ENCODE results near the gene TMIGD3. TPM values are rescaled to one million over a fixed set of nuclear protein-coding genes. Genes with fewer than 3 reads are reported as not detected.

TMIGD3 gene
- total RNA-seq, 1 experiment from 2014 or later = not detected

DNA sequence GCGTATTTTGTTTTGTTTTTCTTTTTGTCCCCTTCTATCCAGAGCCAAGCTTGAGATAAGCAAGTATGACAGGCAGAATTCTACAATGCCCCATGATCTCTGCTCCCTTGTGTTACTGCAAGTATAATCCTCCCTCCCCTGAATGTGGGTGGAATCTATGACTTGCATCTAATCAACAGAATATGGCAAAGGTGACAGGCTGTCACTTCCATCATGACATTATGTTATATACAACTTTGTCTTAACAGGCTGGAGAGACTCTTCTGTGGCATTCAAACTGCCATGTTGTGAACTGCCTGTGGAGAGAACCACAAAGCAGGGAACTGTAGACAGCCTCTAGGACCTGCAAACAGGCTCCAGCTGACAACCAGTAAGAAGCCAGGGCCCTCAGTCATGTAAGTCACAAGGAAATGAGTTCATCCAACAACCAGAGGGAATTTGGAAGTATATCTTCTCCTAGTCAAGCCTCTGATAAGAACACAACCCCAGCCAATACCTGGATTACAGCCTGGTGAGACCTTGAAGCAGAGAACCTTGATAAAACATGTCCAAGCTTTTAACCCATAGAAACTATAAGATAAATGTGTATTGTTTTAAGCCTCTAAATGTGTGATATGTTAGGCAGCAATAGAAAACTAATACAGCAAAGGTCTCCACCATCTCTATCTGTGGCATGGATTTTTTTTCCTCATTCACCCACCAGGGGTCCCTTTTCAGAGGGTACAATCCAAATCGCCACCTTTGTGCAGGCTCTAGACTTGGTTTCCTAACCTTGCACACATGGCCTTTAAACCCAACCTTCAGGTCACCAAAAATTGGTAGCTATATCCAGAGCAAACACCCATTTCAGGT, 35.3 kb downstream of the TMIGD3 start:
- CTCF ChIA-PET = no interaction called here
- TF ChIP-seq NR2C2 (CRISPR knock-in tag; IDR thresholded peaks at IDR 0.05) (no peak), MXD4 (CRISPR knock-in tag; IDR thresholded peaks at IDR 0.05; ENCODE audit: borderline replicate concordance) (no peak), MYBL2 (CRISPR knock-in tag; IDR thresholded peaks at IDR 0.05) (no peak), JAZF1 (CRISPR knock-in tag; IDR thresholded peaks at IDR 0.05) (no peak), TCF7 (CRISPR knock-in tag; IDR thresholded peaks at IDR 0.05; ENCODE audit: low read depth) (no peak), CREB1 (CRISPR knock-in tag; IDR thresholded peaks at IDR 0.05) (no peak), ESRRA (CRISPR knock-in tag; IDR thresholded peaks at IDR 0.05; ENCODE audit: borderline replicate concordance) (no peak), SMAD3 (CRISPR knock-in tag; IDR thresholded peaks at IDR 0.05; ENCODE audit: borderline replicate concordance) (no peak), ZNF219 (CRISPR knock-in tag; IDR thresholded peaks at IDR 0.05; ENCODE audit: borderline replicate concordance) (no peak), KAT7 (CRISPR knock-in tag; IDR thresholded peaks at IDR 0.05; ENCODE audit: borderline replicate concordance) (no peak), ETV6 (CRISPR knock-in tag; IDR thresholded peaks at IDR 0.05) (no peak), FOXK1 (CRISPR knock-in tag; IDR thresholded peaks at IDR 0.05) (no peak), GABPB1 (CRISPR knock-in tag; IDR thresholded peaks at IDR 0.05) (no peak), FOXJ3 (CRISPR knock-in tag; IDR thresholded peaks at IDR 0.05; ENCODE audit: borderline replicate concordance) (no peak), IRF2 (CRISPR knock-in tag; IDR thresholded peaks at IDR 0.05; ENCODE audit: borderline replicate concordance, low read depth) (no peak)
- TF ChIP-seq, protein P1, sequence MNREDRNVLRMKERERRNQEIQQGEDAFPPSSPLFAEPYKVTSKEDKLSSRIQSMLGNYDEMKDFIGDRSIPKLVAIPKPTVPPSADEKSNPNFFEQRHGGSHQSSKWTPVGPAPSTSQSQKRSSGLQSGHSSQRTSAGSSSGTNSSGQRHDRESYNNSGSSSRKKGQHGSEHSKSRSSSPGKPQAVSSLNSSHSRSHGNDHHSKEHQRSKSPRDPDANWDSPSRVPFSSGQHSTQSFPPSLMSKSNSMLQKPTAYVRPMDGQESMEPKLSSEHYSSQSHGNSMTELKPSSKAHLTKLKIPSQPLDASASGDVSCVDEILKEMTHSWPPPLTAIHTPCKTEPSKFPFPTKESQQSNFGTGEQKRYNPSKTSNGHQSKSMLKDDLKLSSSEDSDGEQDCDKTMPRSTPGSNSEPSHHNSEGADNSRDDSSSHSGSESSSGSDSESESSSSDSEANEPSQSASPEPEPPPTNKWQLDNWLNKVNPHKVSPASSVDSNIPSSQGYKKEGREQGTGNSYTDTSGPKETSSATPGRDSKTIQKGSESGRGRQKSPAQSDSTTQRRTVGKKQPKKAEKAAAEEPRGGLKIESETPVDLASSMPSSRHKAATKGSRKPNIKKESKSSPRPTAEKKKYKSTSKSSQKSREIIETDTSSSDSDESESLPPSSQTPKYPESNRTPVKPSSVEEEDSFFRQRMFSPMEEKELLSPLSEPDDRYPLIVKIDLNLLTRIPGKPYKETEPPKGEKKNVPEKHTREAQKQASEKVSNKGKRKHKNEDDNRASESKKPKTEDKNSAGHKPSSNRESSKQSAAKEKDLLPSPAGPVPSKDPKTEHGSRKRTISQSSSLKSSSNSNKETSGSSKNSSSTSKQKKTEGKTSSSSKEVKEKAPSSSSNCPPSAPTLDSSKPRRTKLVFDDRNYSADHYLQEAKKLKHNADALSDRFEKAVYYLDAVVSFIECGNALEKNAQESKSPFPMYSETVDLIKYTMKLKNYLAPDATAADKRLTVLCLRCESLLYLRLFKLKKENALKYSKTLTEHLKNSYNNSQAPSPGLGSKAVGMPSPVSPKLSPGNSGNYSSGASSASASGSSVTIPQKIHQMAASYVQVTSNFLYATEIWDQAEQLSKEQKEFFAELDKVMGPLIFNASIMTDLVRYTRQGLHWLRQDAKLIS (CRISPR knock-in tag; IDR thresholded peaks at IDR 0.05; ENCODE audit: borderline replicate concordance) = no peak
- H3K36me3 Mint-ChIP-seq = no peaks in the 10 kb centered on the region
- ATAC-seq (no peak), DNase-seq (ENCODE audit: low spot score) (no peak)
- no peak overlapping the region for H3K27ac Mint-ChIP-seq
- no peaks in the 10 kb centered on the region for H3K4me1 Mint-ChIP-seq
- no peaks in the 10 kb centered on the region for H3K27me3 Mint-ChIP-seq (ENCODE audit: low read depth)
- H3K4me3 Mint-ChIP-seq = no peak overlapping the region
- H3K9me3 Mint-ChIP-seq = no peaks in the 10 kb centered on the region
- POLR2A ChIA-PET = no interaction called here

DNA sequence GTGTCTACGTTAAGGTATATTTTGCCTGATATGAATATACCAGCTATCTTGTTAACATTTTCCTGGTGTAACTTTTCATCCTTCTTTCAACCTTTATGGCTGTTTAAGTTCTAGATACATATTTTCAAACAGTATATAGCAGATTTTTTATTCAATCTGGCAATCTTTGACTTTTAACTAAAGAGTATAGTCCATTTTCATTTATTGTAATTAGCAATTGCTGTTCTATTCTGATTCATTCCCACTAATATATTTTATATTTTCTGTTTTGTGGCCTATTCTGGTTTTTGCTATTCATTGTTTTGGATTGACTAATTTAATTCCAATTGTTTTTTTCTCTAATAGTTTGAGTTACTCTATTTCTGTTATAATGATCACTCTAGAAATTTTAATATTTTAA, 37.0 kb downstream of the TMIGD3 start:
- ChIA-PET CTCF (no interaction called here), POLR2A (no interaction called here)
- H3K9me3 Mint-ChIP-seq = no peaks in the 10 kb centered on the region
- TF ChIP-seq SOX15 (CRISPR knock-in tag; IDR thresholded peaks at IDR 0.05) = no peak
- TF ChIP-seq HMGA2 (CRISPR knock-in tag; IDR thresholded peaks at IDR 0.05) = no peak
- no peak for TF ChIP-seq GABPB1 (CRISPR knock-in tag; IDR thresholded peaks at IDR 0.05)
- no peak for TF ChIP-seq CREB1 (CRISPR knock-in tag; IDR thresholded peaks at IDR 0.05)
- TF ChIP-seq, protein P2, sequence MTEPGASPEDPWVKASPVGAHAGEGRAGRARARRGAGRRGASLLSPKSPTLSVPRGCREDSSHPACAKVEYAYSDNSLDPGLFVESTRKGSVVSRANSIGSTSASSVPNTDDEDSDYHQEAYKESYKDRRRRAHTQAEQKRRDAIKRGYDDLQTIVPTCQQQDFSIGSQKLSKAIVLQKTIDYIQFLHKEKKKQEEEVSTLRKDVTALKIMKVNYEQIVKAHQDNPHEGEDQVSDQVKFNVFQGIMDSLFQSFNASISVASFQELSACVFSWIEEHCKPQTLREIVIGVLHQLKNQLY (CRISPR knock-in tag; IDR thresholded peaks at IDR 0.05) = no peak
- H3K4me1 Mint-ChIP-seq = no peaks in the 10 kb centered on the region
- ATAC-seq (no peak), DNase-seq (ENCODE audit: low spot score) (no peak)
- peaks cover 9% of the 10 kb centered on the region for H3K36me3 Mint-ChIP-seq
- H3K4me3 Mint-ChIP-seq = no peak overlapping the region
- H3K27me3 Mint-ChIP-seq (ENCODE audit: low read depth) = no peaks in the 10 kb centered on the region
- H3K27ac Mint-ChIP-seq = no peak overlapping the region

DNA sequence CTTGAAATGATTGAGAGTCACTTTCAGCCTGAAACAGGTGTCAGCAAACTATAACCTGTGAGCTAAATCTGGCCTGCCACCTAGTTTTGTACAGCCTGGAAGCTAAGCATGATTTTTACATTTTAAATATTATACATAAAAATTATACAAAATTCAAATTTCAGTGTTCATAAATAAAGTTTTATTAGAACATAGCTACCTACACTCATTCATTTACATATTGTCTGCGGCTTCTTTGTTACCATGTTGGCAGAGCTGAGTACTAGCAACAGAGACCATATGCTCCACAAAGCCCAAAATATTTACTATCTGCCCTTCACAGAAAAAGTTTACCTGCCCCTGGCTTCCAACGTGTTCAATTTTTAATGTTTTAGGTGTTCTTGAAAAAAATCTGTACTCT, 37.7 kb downstream of the TMIGD3 start:
- Mint-ChIP-seq H3K4me3 (no peak overlapping the region), H3K27ac (no peak overlapping the region), H3K36me3 (peaks cover 15% of the 10 kb centered on the region), H3K9me3 (no peaks in the 10 kb centered on the region), H3K27me3 (ENCODE audit: low read depth) (no peaks in the 10 kb centered on the region), H3K4me1 (no peaks in the 10 kb centered on the region)
- ChIA-PET POLR2A (no interaction called here), CTCF (no interaction called here)
- ATAC-seq = no peak
- no peak for DNase-seq (ENCODE audit: low spot score)
- no peak for TF ChIP-seq ZNF121 (CRISPR knock-in tag; IDR thresholded peaks at IDR 0.05)
- no peak for TF ChIP-seq TEAD4 (CRISPR knock-in tag; IDR thresholded peaks at IDR 0.05)
- TF ChIP-seq, protein P3, sequence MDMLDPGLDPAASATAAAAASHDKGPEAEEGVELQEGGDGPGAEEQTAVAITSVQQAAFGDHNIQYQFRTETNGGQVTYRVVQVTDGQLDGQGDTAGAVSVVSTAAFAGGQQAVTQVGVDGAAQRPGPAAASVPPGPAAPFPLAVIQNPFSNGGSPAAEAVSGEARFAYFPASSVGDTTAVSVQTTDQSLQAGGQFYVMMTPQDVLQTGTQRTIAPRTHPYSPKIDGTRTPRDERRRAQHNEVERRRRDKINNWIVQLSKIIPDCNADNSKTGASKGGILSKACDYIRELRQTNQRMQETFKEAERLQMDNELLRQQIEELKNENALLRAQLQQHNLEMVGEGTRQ (CRISPR knock-in tag; IDR thresholded peaks at IDR 0.05) = no peak
- TF ChIP-seq ZNF416 (CRISPR knock-in tag; IDR thresholded peaks at IDR 0.05) = no peak
- no peak for TF ChIP-seq FOXJ3 (CRISPR knock-in tag; IDR thresholded peaks at IDR 0.05; ENCODE audit: borderline replicate concordance)
- TF ChIP-seq, protein P4, sequence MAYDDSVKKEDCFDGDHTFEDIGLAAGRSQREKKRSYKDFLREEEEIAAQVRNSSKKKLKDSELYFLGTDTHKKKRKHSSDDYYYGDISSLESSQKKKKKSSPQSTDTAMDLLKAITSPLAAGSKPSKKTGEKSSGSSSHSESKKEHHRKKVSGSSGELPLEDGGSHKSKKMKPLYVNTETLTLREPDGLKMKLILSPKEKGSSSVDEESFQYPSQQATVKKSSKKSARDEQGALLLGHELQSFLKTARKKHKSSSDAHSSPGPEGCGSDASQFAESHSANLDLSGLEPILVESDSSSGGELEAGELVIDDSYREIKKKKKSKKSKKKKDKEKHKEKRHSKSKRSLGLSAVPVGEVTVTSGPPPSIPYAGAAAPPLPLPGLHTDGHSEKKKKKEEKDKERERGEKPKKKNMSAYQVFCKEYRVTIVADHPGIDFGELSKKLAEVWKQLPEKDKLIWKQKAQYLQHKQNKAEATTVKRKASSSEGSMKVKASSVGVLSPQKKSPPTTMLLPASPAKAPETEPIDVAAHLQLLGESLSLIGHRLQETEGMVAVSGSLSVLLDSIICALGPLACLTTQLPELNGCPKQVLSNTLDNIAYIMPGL (CRISPR knock-in tag; IDR thresholded peaks at IDR 0.05) = no peak
- TF ChIP-seq, protein P5, sequence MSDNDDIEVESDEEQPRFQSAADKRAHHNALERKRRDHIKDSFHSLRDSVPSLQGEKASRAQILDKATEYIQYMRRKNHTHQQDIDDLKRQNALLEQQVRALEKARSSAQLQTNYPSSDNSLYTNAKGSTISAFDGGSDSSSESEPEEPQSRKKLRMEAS (CRISPR knock-in tag; IDR thresholded peaks at IDR 0.05) = no peak
- TF ChIP-seq ATF1 (CRISPR knock-in tag; IDR thresholded peaks at IDR 0.05) = no peak
